ENCODE measurements around the gene FAM98B. TPM values are rescaled to one million over a fixed set of nuclear protein-coding genes. Genes with fewer than 3 reads are reported as not detected.

FAM98B gene
- total RNA-seq, 1 experiment from 2014 or later, result 26.5 TPM

GRCh38 chr15:38487378-38487777 is 33.5 kb downstream of the FAM98B start:
- BruUV-seq (replicated peaks), result no TSS peak
- H3K4me3 Mint-ChIP-seq (ENCODE audit: unreplicated experiment), result no peak overlapping the region
- ChIA-PET CTCF (interaction anchor here (0.6 to 2.7 kb wide), 3 partner anchors 47 to 505 kb away, joined by 3 to 11 read pairs (median 3); no protein-coding TSS in a partner anchor), POLR2A (no interaction called here)
- H3K36me3 Mint-ChIP-seq (ENCODE audit: insufficient read depth, unreplicated experiment), result peaks cover 28% of the 10 kb centered on the region
- H3K4me1 Mint-ChIP-seq (ENCODE audit: insufficient read depth, unreplicated experiment), result no peaks in the 10 kb centered on the region
- no peak for DNase-seq (ENCODE audit: unreplicated experiment)
- H3K9me3 Mint-ChIP-seq (ENCODE audit: unreplicated experiment), result no peaks in the 10 kb centered on the region
- no peak overlapping the region for H3K27ac Mint-ChIP-seq (ENCODE audit: low read depth, unreplicated experiment)
- no peaks in the 10 kb centered on the region for H3K27me3 Mint-ChIP-seq (ENCODE audit: insufficient read depth, unreplicated experiment)
- no peak for TF ChIP-seq CTCF (IDR thresholded peaks at IDR 0.05; ENCODE audit: unreplicated experiment)
- intact Hi-C loops (cut with micrococcal nuclease), result no loop called here

GRCh38 chr15:38490242-38490922 is 36.5 kb downstream of the FAM98B start:
- ChIA-PET CTCF (interaction anchor here (0.7 kb wide), 1 partner anchor 20 kb away, joined by 3 read pairs; no protein-coding TSS in a partner anchor), POLR2A (no interaction called here)
- H3K9me3 Mint-ChIP-seq (ENCODE audit: unreplicated experiment), result no peaks in the 10 kb centered on the region
- intact Hi-C loops (cut with micrococcal nuclease), result no loop called here
- no peaks in the 10 kb centered on the region for H3K4me1 Mint-ChIP-seq (ENCODE audit: insufficient read depth, unreplicated experiment)
- no TSS peak for BruUV-seq (replicated peaks)
- TF ChIP-seq CTCF (IDR thresholded peaks at IDR 0.05; ENCODE audit: unreplicated experiment), result no peak
- H3K27me3 Mint-ChIP-seq (ENCODE audit: insufficient read depth, unreplicated experiment), result no peaks in the 10 kb centered on the region
- no peak overlapping the region for H3K27ac Mint-ChIP-seq (ENCODE audit: low read depth, unreplicated experiment)
- peaks cover 28% of the 10 kb centered on the region for H3K36me3 Mint-ChIP-seq (ENCODE audit: insufficient read depth, unreplicated experiment)
- no peak for DNase-seq (ENCODE audit: unreplicated experiment)
- H3K4me3 Mint-ChIP-seq (ENCODE audit: unreplicated experiment), result no peak overlapping the region

GRCh38 chr15:38496151-38496550 is 42.2 kb downstream of the FAM98B start:
- no peak for TF ChIP-seq CTCF (IDR thresholded peaks at IDR 0.05; ENCODE audit: unreplicated experiment)
- no peak for DNase-seq (ENCODE audit: unreplicated experiment)
- Mint-ChIP-seq H3K4me1 (ENCODE audit: insufficient read depth, unreplicated experiment) (no peaks in the 10 kb centered on the region), H3K36me3 (ENCODE audit: insufficient read depth, unreplicated experiment) (peaks cover 14% of the 10 kb centered on the region), H3K27ac (ENCODE audit: low read depth, unreplicated experiment) (no peak overlapping the region), H3K4me3 (ENCODE audit: unreplicated experiment) (no peak overlapping the region), H3K27me3 (ENCODE audit: insufficient read depth, unreplicated experiment) (no peaks in the 10 kb centered on the region), H3K9me3 (ENCODE audit: unreplicated experiment) (no peaks in the 10 kb centered on the region)
- ChIA-PET POLR2A (no interaction called here), CTCF (interaction anchor here (1.7 kb wide), 1 partner anchor 56 kb away, joined by 10 read pairs; no protein-coding TSS in a partner anchor)
- intact Hi-C loops (cut with micrococcal nuclease), result no loop called here
- BruUV-seq (replicated peaks), result no TSS peak

- TF ChIP-seq CTCF (IDR thresholded peaks at IDR 0.05; ENCODE audit: unreplicated experiment), result no peak
- ChIA-PET CTCF (interaction anchor here (0.7 to 2.0 kb wide), 6 partner anchors 60 to 202 kb away, joined by 3 to 6 read pairs (median 4); no protein-coding TSS in a partner anchor), POLR2A (interaction anchor here (0.9 to 1.2 kb wide), 2 partner anchors 13 kb away, joined by 3 to 5 read pairs; no protein-coding TSS in a partner anchor)
- Mint-ChIP-seq H3K36me3 (ENCODE audit: insufficient read depth, unreplicated experiment) (peaks cover 7% of the 10 kb centered on the region), H3K4me3 (ENCODE audit: unreplicated experiment) (no peak overlapping the region), H3K9me3 (ENCODE audit: unreplicated experiment) (no peaks in the 10 kb centered on the region), H3K4me1 (ENCODE audit: insufficient read depth, unreplicated experiment) (no peaks in the 10 kb centered on the region), H3K27ac (ENCODE audit: low read depth, unreplicated experiment) (no peak overlapping the region), H3K27me3 (ENCODE audit: insufficient read depth, unreplicated experiment) (no peaks in the 10 kb centered on the region)
- DNase-seq (ENCODE audit: unreplicated experiment), result no peak
- BruUV-seq (replicated peaks), result no TSS peak
- intact Hi-C loops (cut with micrococcal nuclease), result no loop called here
Measured at GRCh38 chr15:38499651-38500050, 45.7 kb downstream of the FAM98B start.

All from MCF 10A (cell line).